DND-41 (cell line): ENCODE data around the gene TK2.

Experiments used
- ATAC-seq: fragments of 200-7000 bp; cut with Tn5 transposase; 3 replicates; pipeline ENCODE4 v1.9.1; 2021; ENCODE audit warnings: low read depth; ENCODE audit not compliant: insufficient read depth
- DNase-seq: peaks from one replicate; pipeline ENCODE4 v3.0.0-alpha.2; 2020
- H2AFZ ChIP-seq: 2 replicates; pipeline ENCODE4 v1.6.0; 2012; ENCODE audit warnings: low read depth, low read length
- H3K27ac ChIP-seq: 2 replicates; pipeline ENCODE4 v1.5.1; 2012; ENCODE audit warnings: low read length, inconsistent platforms
- H3K27me3 ChIP-seq: fragments of 200-600 bp; sonication (generic); 2 replicates; pipeline ENCODE4 v1.6.0; 2012; ENCODE audit warnings: low read length, mild to moderate bottlenecking, inconsistent platforms; ENCODE audit not compliant: insufficient read depth, poor library complexity
- H3K36me3 ChIP-seq: 2 replicates; pipeline ENCODE4 v1.5.1; 2012; ENCODE audit warnings: low read length, inconsistent platforms; ENCODE audit not compliant: insufficient read depth
- H3K4me1 ChIP-seq: 2 replicates; pipeline ENCODE4 v1.5.1; 2012; ENCODE audit warnings: mild to moderate bottlenecking, low read length; ENCODE audit not compliant: insufficient read depth
- H3K4me2 ChIP-seq: 2 replicates; pipeline ENCODE4 v1.6.0; 2012; ENCODE audit warnings: mild to moderate bottlenecking, moderate library complexity, low read length, inconsistent platforms; ENCODE audit not compliant: insufficient read depth
- H3K4me3 ChIP-seq, 2 experiments: fragments of 200-600 bp in 1 of 2; shearing (Covaris generic) in 1 of 2; 2 replicates each; pipeline ENCODE4 v1.5.1; 2012 to 2016; ENCODE audit warnings: inconsistent platforms in 2 of 2, low read length in 2 of 2, mild to moderate bottlenecking in 2 of 2, low read depth in 1 of 2, moderate library complexity in 1 of 2
- H3K79me2 ChIP-seq: 2 replicates; pipeline ENCODE4 v1.6.0; 2012; ENCODE audit warnings: low read length, inconsistent platforms; ENCODE audit not compliant: insufficient read depth
- H3K9ac ChIP-seq: 2 replicates; pipeline ENCODE4 v1.6.0; 2012; ENCODE audit warnings: low read depth, mild to moderate bottlenecking, inconsistent platforms, low read length, moderate library complexity
- H3K9me3 ChIP-seq: 2 replicates; pipeline ENCODE4 v1.5.1; 2012; ENCODE audit warnings: low read length, moderate library complexity, mild to moderate bottlenecking, inconsistent platforms; ENCODE audit not compliant: insufficient read depth, severe bottlenecking
- H4K20me1 ChIP-seq: 2 replicates; pipeline ENCODE4 v1.6.0; 2012; ENCODE audit warnings: low read length; ENCODE audit not compliant: insufficient read depth
- CTCF ChIP-seq: IDR thresholded peaks from 2 replicates; pipeline ENCODE4 v1.5.1; 2012; ENCODE audit warnings: borderline replicate concordance, low read length, moderate library complexity, mild to moderate bottlenecking; ENCODE audit not compliant: poor library complexity, severe bottlenecking; ENCODE audit errors: extremely low read depth
- EZH2 ChIP-seq: IDR thresholded peaks from 3 replicates; pipeline ENCODE4 v1.6.1; 2012; ENCODE audit warnings: borderline replicate concordance, low read depth, mild to moderate bottlenecking, moderate library complexity, low read length, inconsistent platforms; ENCODE audit not compliant: severe bottlenecking

Gene TK2

DNA sequence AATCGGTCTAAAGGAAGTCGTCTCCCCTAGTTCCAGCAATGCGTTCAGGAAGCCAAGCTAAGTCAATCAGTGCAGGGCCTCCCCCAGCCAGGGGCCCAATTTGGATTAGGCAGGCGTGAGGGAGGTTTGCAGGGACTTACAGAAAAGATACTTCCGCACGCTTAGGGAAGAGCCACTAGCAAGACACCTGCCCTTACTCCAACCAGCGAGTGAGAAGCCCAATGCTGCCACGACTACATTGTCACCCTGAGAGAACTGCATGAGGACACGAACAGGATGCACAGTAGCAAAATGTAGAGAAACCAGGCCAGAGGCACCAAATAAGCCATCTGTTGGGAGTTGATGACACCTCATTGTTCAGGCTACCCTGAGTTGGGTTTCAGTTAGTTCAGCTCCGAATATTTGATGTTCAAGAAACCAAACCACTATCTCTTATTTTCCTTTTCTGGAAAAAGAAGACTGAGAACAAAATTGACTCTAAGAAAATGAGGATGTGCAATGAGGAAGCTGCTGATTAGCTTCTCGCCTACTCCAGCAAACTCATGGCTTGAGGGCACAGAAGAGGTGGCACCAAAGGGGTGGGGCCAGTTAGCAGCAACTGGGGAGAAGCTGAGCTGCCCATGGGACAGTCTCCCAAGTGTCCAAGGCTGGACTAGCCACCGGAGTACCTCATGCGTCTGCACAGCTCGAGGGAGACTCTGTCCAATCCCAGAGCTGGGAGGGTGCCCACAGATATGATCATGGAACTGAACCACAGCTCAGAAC, 29.3 kb downstream of the TK2 start:
- Histone ChIP-seq H3K9ac (0 out of 2 replicates have a peak overlapping the region, but pooled peaks have one; percentile 53), H4K20me1 (no peaks in the 10 kb centered on the region), H3K27ac (peak overlapping the region; percentile 99)

DNA sequence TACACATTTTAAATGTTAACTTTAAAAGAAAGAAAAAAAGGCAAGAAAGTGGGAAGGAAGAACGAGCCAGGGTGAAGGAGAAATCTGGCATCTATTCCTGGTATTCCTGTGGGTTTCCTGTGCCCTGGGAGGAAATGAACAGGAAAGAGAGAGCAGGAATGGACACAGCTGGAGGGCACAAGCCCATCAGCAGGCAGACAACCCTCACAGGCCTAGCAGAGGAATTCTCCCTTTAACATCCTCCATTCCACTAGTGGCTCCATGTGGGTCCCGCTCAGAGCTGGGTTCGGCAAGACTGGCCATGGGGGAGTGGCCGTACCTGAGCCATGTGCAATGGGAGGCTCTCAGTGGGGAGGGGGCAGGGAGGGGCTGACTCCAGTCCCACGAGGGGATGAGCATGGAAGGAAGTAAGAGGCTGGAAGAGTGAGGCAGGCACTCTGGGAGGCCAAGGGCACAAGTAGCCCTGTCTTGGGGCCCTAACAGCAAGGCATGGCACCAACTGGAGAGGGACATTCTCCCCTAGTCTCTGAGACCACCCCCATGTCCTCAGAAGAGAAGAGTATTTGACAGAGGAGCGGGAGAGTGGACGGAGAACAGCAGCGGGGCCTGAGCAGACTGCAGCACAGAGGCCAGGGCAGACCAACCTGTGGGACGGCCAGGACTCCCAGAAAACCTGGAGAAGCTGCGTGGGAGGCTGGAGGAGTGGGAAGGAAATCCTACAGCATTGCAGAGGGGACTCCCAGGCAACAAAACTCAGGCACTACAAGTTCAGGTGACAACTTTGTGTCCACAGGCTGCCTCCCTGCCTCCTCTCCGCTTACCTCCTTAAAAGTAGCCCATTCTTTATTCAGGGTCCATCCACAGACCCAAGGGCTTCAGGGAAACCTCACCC, 30.2 kb downstream of the TK2 start:
- no peaks in the 10 kb centered on the region for H4K20me1 ChIP-seq
- ATAC-seq (no peak), DNase-seq (no peak)
- H2AFZ ChIP-seq = no peak overlapping the region
- peaks cover 2% of the 10 kb centered on the region; the same call in 1 of the 2 replicates for H3K79me2 ChIP-seq
- no peak overlapping the region for H3K4me2 ChIP-seq
- no peak overlapping the region for H3K4me3 ChIP-seq
- H3K9me3 ChIP-seq = no peaks in the 10 kb centered on the region
- no peak for TF ChIP-seq EZH2
- no peak for TF ChIP-seq CTCF
- H3K27ac ChIP-seq = peak overlapping the region; percentile 99
- H3K4me1 ChIP-seq = peaks cover 72% of the 10 kb centered on the region
- H3K36me3 ChIP-seq = peaks cover 16% of the 10 kb centered on the region; the same call in 1 of the 2 replicates
- no peaks in the 10 kb centered on the region for H3K27me3 ChIP-seq
- no peak overlapping the region for H3K9ac ChIP-seq

More for the DNA sequence above, 29.3 kb downstream of the TK2 start:
- TF ChIP-seq CTCF = no peak
- TF ChIP-seq EZH2 = no peak
- H2AFZ ChIP-seq = no peak overlapping the region
- no peaks in the 10 kb centered on the region for H3K9me3 ChIP-seq
- H3K4me3 ChIP-seq = no peak overlapping the region
- H3K27me3 ChIP-seq = no peaks in the 10 kb centered on the region
- DNase-seq (peak; percentile 24), ATAC-seq (no peak)
- H3K4me1 ChIP-seq = peaks cover 77% of the 10 kb centered on the region
- peaks cover 2% of the 10 kb centered on the region; the same call in 1 of the 2 replicates for H3K79me2 ChIP-seq
- H3K4me2 ChIP-seq = no peak overlapping the region
- H3K36me3 ChIP-seq = peaks cover 11% of the 10 kb centered on the region; the same call in 1 of the 2 replicates

GRCh38 chr16:66517586-66518263, 32.2 kb downstream of the TK2 start:
- Histone ChIP-seq H3K4me2 (no peak overlapping the region), H3K36me3 (peaks cover 18% of the 10 kb centered on the region; the same call in 1 of the 2 replicates), H3K4me1 (peaks cover 52% of the 10 kb centered on the region), H3K9me3 (no peaks in the 10 kb centered on the region), H3K79me2 (peaks cover 2% of the 10 kb centered on the region; the same call in 1 of the 2 replicates), H2AFZ (no peak overlapping the region), H3K9ac (no peak overlapping the region), H3K27ac (peak overlapping the region; percentile 81), H3K4me3 (no peak overlapping the region), H4K20me1 (no peaks in the 10 kb centered on the region), H3K27me3 (no peaks in the 10 kb centered on the region)
- ATAC-seq = no peak
- no peak for DNase-seq
- TF ChIP-seq CTCF (no peak), EZH2 (no peak)
